HG03460 (cell line): Measurements from ENCODE around the gene GPR37L1.
"Not testable (repeated sequence)": the region's sequence is repeated elsewhere in the genome, so short reads cannot be mapped to it uniquely, and the experiment has no call there.

Experiments used
- ATAC-seq: cut with Tn5 transposase; IDR thresholded peaks from one replicate; pipeline ENCODE4 v1.9.1; 2021; ENCODE audit not compliant: unreplicated experiment

Gene GPR37L1

GRCh38 chr1:202167054-202167453 lies 44.3 kb downstream of the GPR37L1 start:
- not testable (repeated sequence) for ATAC-seq

- no peak for ATAC-seq
These were observed 45.1 kb downstream of the GPR37L1 start for GRCh38 chr1:202167708-202168415.

GRCh38 chr1:202168861-202169260 lies 46.1 kb downstream of the GPR37L1 start:
- no peak for ATAC-seq

GRCh38 chr1:202170726-202171125 lies 48.0 kb downstream of the GPR37L1 start:
- no peak for ATAC-seq

- no peak for ATAC-seq
These were observed 48.7 kb downstream of the GPR37L1 start for GRCh38 chr1:202171292-202172014.

- no peak for ATAC-seq
These were observed 49.3 kb downstream of the GPR37L1 start for GRCh38 chr1:202172015-202172355.

GRCh38 chr1:202173993-202174392 lies 51.3 kb downstream of the GPR37L1 start:
- ATAC-seq, result no peak

GRCh38 chr1:202176949-202177927 lies 54.5 kb downstream of the GPR37L1 start:
- ATAC-seq, result no peak

GRCh38 chr1:202179828-202180750 lies 57.4 kb downstream of the GPR37L1 start:
- no peak for ATAC-seq

GRCh38 chr1:202180751-202181139 lies 58.0 kb downstream of the GPR37L1 start:
- ATAC-seq, result not testable (repeated sequence)

GRCh38 chr1:202181586-202181985 lies 58.9 kb downstream of the GPR37L1 start:
- ATAC-seq, result no peak

- ATAC-seq, result no peak
These were observed 59.5 kb downstream of the GPR37L1 start for GRCh38 chr1:202182040-202182877.
